CD4-positive, CD25-positive, alpha-beta regulatory T cell (primary cell): ENCODE results near the gene ZNF148. TPM values are rescaled to one million over a fixed set of nuclear protein-coding genes. Genes with fewer than 3 reads are reported as not detected.
A peak's percentile ranks its signal among the peaks of the same experiment; 100 is the strongest.
"Not testable (repeated sequence)": the region's sequence is repeated elsewhere in the genome, so short reads cannot be mapped to it uniquely, and the experiment has no call there.

Experiments
- ATAC-seq, 2 donors: fragments of 150-1000 bp; cut with Tn5 transposase; one replicate each; pipeline ENCODE4 v1.10.0; 2021; ENCODE audit warnings: low read depth in 2 of 2, moderate number of reproducible peaks in 2 of 2, moderate library complexity in 1 of 2
- DNase-seq, 3 donors: peaks; one replicate each; pipeline versions ENCODE4 v3.0.0 to v3.0.0-alpha.2; 2012 to 2022; ENCODE audit warnings: mixed read lengths in 1 of 3
- H3K27ac ChIP-seq: one replicate; pipeline ENCODE4 v1.7.0; 2013; ENCODE audit warnings: mild to moderate bottlenecking, low read length; ENCODE audit not compliant: insufficient read depth, poor library complexity, severe bottlenecking
- H3K27me3 ChIP-seq: one replicate; pipeline ENCODE4 v1.7.0; 2013; ENCODE audit warnings: low read length; ENCODE audit not compliant: control insufficient read depth, insufficient read depth
- H3K36me3 ChIP-seq: one replicate; pipeline ENCODE4 v1.7.0; 2013; ENCODE audit warnings: mild to moderate bottlenecking, low read length, moderate library complexity; ENCODE audit not compliant: control insufficient read depth, insufficient read depth
- H3K4me1 ChIP-seq: 2 replicates; pipeline ENCODE4 v1.7.0; 2013; ENCODE audit warnings: mild to moderate bottlenecking, low read length; ENCODE audit not compliant: insufficient read depth, control insufficient read depth, poor library complexity, severe bottlenecking
- H3K4me3 ChIP-seq: one replicate; pipeline ENCODE4 v1.7.0; 2013; ENCODE audit warnings: low read depth, mild to moderate bottlenecking, low read length, moderate library complexity
- H3K9me3 ChIP-seq, 2 experiments: 1 replicate in 1 of 2; 2 replicates in 1 of 2; pipeline ENCODE4 v1.7.0; 2013; ENCODE audit warnings: low read length in 2 of 2, mild to moderate bottlenecking in 1 of 2, moderate library complexity in 1 of 2; ENCODE audit not compliant: control insufficient read depth in 2 of 2
- H3K27ac Mint-ChIP-seq, 3 donors: one replicate each; pipeline ENCODE4 v1.8.0; 2020 to 2022; ENCODE audit warnings: mild to moderate bottlenecking in 3 of 3, mixed read lengths in 3 of 3, moderate library complexity in 2 of 3
- H3K27me3 Mint-ChIP-seq: one replicate; pipeline ENCODE4 v1.8.0; 2022; ENCODE audit warnings: mild to moderate bottlenecking, mixed read lengths
- H3K36me3 Mint-ChIP-seq: one replicate; pipeline ENCODE4 v1.8.0; 2020; ENCODE audit warnings: mixed read lengths
- H3K4me1 Mint-ChIP-seq, 4 donors: one replicate each; pipeline ENCODE4 v1.8.0; 2020 to 2022; ENCODE audit warnings: mixed read lengths in 4 of 4, mild to moderate bottlenecking in 1 of 4
- H3K4me3 Mint-ChIP-seq, 4 donors: one replicate each; pipeline ENCODE4 v1.8.0; 2020 to 2022; ENCODE audit warnings: mild to moderate bottlenecking in 4 of 4, mixed read lengths in 4 of 4, moderate library complexity in 3 of 4
- H3K9me3 Mint-ChIP-seq, 7 donors: one replicate each; pipeline ENCODE4 v1.8.0; 2020 to 2022; ENCODE audit warnings: mixed read lengths in 7 of 7, mild to moderate bottlenecking in 3 of 7, moderate library complexity in 2 of 7
- polyA plus RNA-seq, 4 donors: library from polyadenylated mRNA; unstranded; fragments of 300-500 nt; fragmentation: Illumina TruSeq; gene quantifications; one replicate each; pipeline ENCODE4 v1.2.3, GENCODE V29; 2021
- total RNA-seq: library from RNA; stranded (reverse); gene quantifications from one replicate; pipeline ENCODE4 v1.2.3, GENCODE V29; 2022

Gene ZNF148
- total and polyA plus RNA-seq, 5 donors from 2014 or later: 50.6 to 75.0 (median 63.8) TPM

DNA sequence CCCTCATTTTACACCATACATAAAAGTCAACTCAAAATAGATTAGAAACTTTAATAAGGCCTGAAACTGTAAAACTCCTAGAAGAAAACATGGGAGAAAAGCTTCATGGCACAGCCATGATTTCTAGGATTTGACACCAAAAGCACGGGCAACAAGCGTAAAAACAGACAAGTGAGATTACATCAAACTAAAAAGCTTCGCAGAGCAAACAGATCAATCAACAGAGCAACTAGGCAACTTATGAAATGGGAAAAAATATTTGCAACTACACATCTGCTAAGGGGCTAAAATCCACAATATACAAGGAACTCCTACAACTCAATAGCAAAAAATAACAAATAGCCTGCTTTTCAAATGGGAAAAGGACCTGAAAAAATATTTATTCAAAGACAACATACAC, 26.1 kb downstream of the ZNF148 start:
- H3K9me3 ChIP-seq: peaks cover 14 to 15% of the 10 kb centered on the region in 2 experiments
- Mint-ChIP-seq H3K27me3 (no peaks in the 10 kb centered on the region), H3K36me3 (peaks cover 51% of the 10 kb centered on the region), H3K4me3 (peak overlapping the region in 3 of 4 donors; percentile 8 to 70 (median 35)), H3K4me1 (peaks cover 55 to 76% (median 58%) of the 10 kb centered on the region in 4 donors), H3K9me3 (peaks cover 0 to 26% (median 11%) of the 10 kb centered on the region in 7 donors), H3K27ac (peak overlapping the region in 1 of 3 donors; percentile 62)
- ATAC-seq (no peak), DNase-seq (no peak)
- peaks cover 11% of the 10 kb centered on the region for H3K4me1 ChIP-seq
- H3K27me3 ChIP-seq: no peaks in the 10 kb centered on the region
- peak overlapping the region; percentile 7 for H3K4me3 ChIP-seq
- H3K36me3 ChIP-seq: peaks cover 4% of the 10 kb centered on the region
- H3K27ac ChIP-seq: no peak overlapping the region

DNA sequence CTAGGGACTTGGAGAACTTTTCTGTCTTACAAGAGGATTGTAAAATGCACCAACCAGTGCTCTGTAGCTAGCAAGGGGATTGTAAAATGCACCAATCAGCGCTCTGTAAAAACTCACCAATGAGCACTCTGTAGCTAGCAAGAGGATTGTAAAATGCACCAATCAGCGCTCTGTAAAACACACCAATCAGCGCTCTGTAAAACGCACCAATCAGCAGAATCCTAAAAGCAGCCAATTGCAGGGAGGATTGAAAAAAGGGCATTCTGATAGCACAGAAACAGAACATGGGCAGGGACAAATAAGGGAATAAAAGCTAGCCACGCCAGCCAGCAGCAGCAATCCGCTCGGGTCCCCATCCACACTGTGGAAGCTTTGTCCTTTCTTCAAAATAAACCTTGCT, 31.8 kb downstream of the ZNF148 start:
- not testable (repeated sequence) for ATAC-seq, H3K4me1 ChIP-seq, H3K27ac ChIP-seq, H3K27ac Mint-ChIP-seq, DNase-seq, H3K27me3 Mint-ChIP-seq, H3K4me3 ChIP-seq, H3K27me3 ChIP-seq, H3K4me3 Mint-ChIP-seq, H3K36me3 ChIP-seq
- Mint-ChIP-seq H3K9me3 (peaks cover 0 to 28% (median 9%) of the 10 kb centered on the region in 7 donors), H3K4me1 (peaks cover 28 to 59% (median 40%) of the 10 kb centered on the region in 4 donors), H3K36me3 (peaks cover 42% of the 10 kb centered on the region)
- H3K9me3 ChIP-seq: peaks cover 14 to 23% of the 10 kb centered on the region in 2 experiments

DNA sequence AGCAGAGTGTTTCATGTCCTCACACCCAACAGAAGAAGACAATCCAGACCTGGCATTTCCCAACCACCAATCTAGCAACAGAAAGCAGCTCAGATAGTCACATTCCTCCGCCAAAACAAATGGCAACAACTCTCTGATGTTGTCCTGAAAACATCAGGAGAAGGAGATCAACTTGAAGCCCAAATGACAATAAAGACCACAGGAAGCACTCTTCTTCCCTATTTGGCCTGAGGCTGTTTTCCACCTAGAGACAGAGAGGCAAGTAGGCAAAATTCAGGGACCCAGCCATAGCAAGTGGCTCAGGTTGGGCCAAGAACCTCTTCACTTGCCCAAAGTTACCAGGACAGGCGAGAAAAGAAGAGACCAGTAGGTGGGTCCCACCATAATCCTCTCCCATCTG, 35.0 kb downstream of the ZNF148 start:
- H3K27ac Mint-ChIP-seq: no peak overlapping the region
- H3K4me3 Mint-ChIP-seq: no peak overlapping the region
- DNase-seq (no peak), ATAC-seq (no peak)
- H3K27me3 Mint-ChIP-seq: no peaks in the 10 kb centered on the region
- H3K27me3 ChIP-seq: no peaks in the 10 kb centered on the region
- peaks cover 40 to 64% (median 44%) of the 10 kb centered on the region in 4 donors for H3K4me1 Mint-ChIP-seq
- no peak overlapping the region for H3K4me3 ChIP-seq
- no peak overlapping the region for H3K27ac ChIP-seq
- H3K9me3 Mint-ChIP-seq: peaks cover 0 to 11% (median 9%) of the 10 kb centered on the region in 7 donors
- H3K36me3 ChIP-seq: peaks cover 6% of the 10 kb centered on the region
- peaks cover 3 to 12% of the 10 kb centered on the region in 2 experiments for H3K9me3 ChIP-seq
- no peaks in the 10 kb centered on the region for H3K4me1 ChIP-seq
- H3K36me3 Mint-ChIP-seq: peaks cover 24% of the 10 kb centered on the region

DNA sequence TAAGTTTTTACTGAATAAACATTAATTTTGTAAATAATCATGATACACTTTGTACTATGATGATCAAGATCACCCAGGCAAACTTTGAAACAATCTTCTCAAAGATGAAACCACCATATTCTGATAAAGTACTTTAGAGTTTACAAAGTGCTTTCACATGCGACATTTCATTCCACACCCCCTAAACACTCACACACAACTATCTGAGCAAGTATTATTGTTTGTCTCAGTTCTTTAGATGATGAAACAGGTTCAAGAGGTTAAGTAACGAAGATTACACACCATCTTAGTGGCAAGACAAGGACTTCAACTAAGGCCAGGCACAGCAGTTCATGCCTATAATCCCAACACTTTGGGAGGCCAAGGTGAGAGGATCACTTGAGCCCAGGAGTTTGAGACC, 37.6 kb downstream of the ZNF148 start:
- H3K36me3 Mint-ChIP-seq: peaks cover 22% of the 10 kb centered on the region
- H3K27ac Mint-ChIP-seq: peak overlapping the region in 1 of 3 donors; percentile 54
- H3K4me1 ChIP-seq: no peaks in the 10 kb centered on the region

DNA sequence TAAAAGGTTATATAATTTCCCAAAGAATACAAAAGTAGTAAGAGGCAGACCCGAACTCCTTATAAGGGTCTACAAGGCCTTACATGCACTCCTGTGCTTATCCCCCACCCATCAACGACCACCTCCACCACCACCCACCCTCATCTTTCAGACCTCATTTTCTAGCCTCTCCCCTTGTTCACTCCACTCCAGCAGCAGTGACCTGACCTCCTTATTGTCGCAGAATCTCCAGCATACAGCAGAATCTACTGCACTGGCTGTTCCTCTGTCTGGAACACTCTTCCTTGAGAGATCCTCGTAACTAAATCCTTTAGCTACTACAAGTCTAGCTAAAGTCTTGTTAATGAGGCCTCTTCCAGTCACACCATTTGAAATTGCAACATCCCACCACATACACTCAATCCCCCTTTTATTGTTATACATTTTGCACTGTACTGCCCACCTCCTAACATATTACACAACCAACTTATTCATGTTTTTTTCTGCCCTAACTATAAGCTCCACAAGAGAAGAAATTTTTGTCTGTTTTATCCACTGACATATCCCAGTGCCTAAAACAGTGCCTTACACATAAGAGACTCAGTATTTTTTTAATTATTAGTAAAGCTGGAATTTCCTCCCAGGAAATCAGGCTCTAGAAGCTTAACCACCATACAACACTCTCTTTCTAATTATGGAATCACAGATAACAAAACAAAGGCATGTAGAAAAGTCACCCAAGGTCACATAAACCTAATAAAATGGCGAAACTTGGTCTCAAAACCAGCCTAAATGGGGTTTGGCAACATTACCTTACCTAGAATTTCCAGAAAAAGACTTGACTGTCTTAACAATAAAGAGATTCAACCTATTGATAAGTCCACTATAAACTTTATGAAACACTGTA, 40.2 kb downstream of the ZNF148 start:
- H3K36me3 Mint-ChIP-seq: peaks cover 19% of the 10 kb centered on the region

More for the DNA sequence above, 37.6 kb downstream of the ZNF148 start:
- Histone ChIP-seq H3K4me3 (no peak overlapping the region), H3K36me3 (peaks cover 12% of the 10 kb centered on the region), H3K27me3 (no peaks in the 10 kb centered on the region), H3K9me3 (peaks cover 5 to 10% of the 10 kb centered on the region in 2 experiments), H3K27ac (no peak overlapping the region)
- no peak for DNase-seq
- Mint-ChIP-seq H3K27me3 (no peaks in the 10 kb centered on the region), H3K4me1 (peaks cover 40 to 63% (median 44%) of the 10 kb centered on the region in 4 donors), H3K4me3 (peak overlapping the region in 1 of 4 donors; percentile 5), H3K9me3 (peaks cover 0 to 7% (median 4%) of the 10 kb centered on the region in 7 donors)
- no peak for ATAC-seq

DNA sequence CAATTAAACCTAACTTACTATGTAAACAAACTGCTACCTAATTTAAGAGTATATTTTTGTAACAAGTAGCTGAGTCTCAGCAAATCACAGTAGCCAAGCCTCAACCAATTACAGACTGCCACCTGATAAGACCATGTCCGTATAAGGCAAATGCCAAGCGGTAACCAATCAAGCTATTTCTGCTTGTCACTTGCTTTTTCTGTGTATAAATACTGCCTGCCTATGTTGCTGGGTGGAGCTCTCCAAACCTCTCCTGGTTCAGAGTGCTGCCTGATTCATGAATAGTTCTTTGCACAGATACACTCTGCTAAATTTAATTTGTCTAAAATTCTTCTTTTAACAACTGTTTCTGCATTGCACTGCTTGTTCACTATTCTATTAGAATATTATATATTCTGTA, 42.6 kb downstream of the ZNF148 start:
- DNase-seq: peak in 1 of 3 donors; percentile 7
- ATAC-seq: no peak
- H3K36me3 ChIP-seq: peaks cover 20% of the 10 kb centered on the region
- peaks cover 2% of the 10 kb centered on the region for H3K4me1 ChIP-seq
- Mint-ChIP-seq H3K4me1 (peaks cover 31 to 43% (median 35%) of the 10 kb centered on the region in 4 donors), H3K27me3 (no peaks in the 10 kb centered on the region), H3K27ac (no peak overlapping the region), H3K36me3 (peaks cover 32% of the 10 kb centered on the region), H3K4me3 (no peak overlapping the region), H3K9me3 (peaks cover 0 to 6% (median 2%) of the 10 kb centered on the region in 7 donors)
- peaks cover 5 to 10% of the 10 kb centered on the region in 2 experiments for H3K9me3 ChIP-seq
- H3K27me3 ChIP-seq: no peaks in the 10 kb centered on the region
- no peak overlapping the region for H3K27ac ChIP-seq
- no peak overlapping the region for H3K4me3 ChIP-seq

More for the DNA sequence above, 40.2 kb downstream of the ZNF148 start:
- peaks cover 43 to 56% (median 44%) of the 10 kb centered on the region in 4 donors for H3K4me1 Mint-ChIP-seq
- Histone ChIP-seq H3K27me3 (no peaks in the 10 kb centered on the region), H3K4me3 (no peak overlapping the region), H3K4me1 (peaks cover 2% of the 10 kb centered on the region), H3K27ac (no peak overlapping the region), H3K36me3 (peaks cover 17% of the 10 kb centered on the region), H3K9me3 (peaks cover 5 to 10% of the 10 kb centered on the region in 2 experiments)
- H3K4me3 Mint-ChIP-seq: peak overlapping the region in 1 of 4 donors; percentile 2
- DNase-seq: no peak
- no peak overlapping the region for H3K27ac Mint-ChIP-seq
- H3K27me3 Mint-ChIP-seq: no peaks in the 10 kb centered on the region
- peaks cover 0 to 6% (median 2%) of the 10 kb centered on the region in 7 donors for H3K9me3 Mint-ChIP-seq
- ATAC-seq: no peak

DNA sequence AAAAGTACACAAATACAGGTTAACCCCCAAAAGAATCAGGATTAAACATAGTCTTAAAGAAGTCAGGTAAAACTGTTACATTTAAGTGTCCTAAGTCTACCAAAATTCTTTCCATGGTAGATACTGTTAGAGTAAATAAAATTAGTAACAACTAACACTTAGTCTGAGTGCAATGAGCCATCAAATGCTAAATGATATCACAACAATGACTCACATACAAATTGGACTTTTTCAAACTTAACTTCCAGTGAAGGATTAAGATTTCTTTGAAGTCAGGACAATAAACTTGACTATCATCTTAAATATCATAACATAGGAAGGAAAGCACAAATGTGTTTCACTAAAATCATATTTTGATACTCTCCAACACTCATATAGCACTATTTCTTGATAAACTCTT, 43.9 kb downstream of the ZNF148 start:
- no peaks in the 10 kb centered on the region for H3K27me3 Mint-ChIP-seq
- DNase-seq (no peak), ATAC-seq (no peak)
- peaks cover 5 to 12% of the 10 kb centered on the region in 2 experiments for H3K9me3 ChIP-seq
- H3K4me1 Mint-ChIP-seq: peaks cover 25 to 32% (median 30%) of the 10 kb centered on the region in 4 donors
- no peak overlapping the region for H3K4me3 ChIP-seq
- H3K27ac ChIP-seq: no peak overlapping the region
- H3K27me3 ChIP-seq: no peaks in the 10 kb centered on the region
- H3K36me3 Mint-ChIP-seq: peaks cover 41% of the 10 kb centered on the region
- peaks cover 0 to 6% (median 2%) of the 10 kb centered on the region in 7 donors for H3K9me3 Mint-ChIP-seq
- peaks cover 30% of the 10 kb centered on the region for H3K36me3 ChIP-seq
- H3K4me1 ChIP-seq: peaks cover 2% of the 10 kb centered on the region
- no peak overlapping the region for H3K4me3 Mint-ChIP-seq
- H3K27ac Mint-ChIP-seq: peak overlapping the region in 2 of 3 donors; percentile 0 to 67
